ENCODE measurements around the gene PPP3R1. TPM values are rescaled to one million over a fixed set of nuclear protein-coding genes. Genes with fewer than 3 reads are reported as not detected.

PPP3R1 gene
- total and polyA plus RNA-seq, 9 of the 15 experiments (the other 6 are each of a cell fraction or from before 2014, with no cell fraction given), result 3.7 to 70.0 (median 24.8) TPM

DNA sequence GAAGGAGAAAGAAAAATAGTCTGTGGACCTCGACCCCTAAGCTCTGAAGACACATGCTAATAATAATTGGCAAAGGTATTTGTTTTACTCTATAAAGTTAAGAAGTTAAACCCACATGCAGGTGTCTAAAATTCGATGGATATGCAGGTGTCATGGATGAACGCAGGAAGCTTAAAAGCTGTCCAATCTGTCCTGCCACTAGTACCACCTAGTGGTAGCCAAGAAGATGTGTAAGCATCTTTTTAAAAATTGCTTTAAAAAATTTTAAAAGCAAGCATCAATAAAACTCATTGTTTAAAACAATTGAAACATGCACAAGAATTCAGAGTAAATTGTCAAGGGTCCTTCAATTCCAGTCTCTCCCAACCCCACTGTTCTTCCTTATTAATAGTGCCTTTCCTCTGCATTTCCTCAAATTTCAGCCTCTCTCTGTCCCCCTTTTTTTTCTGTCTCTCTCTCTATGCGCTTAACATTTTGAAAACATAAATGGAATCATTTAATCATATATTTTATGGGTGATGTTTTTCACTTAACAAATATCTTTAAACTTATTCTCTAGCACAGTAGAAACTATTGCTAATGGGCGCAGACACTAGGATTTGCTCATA lies 30.6 kb upstream of the PPP3R1 start (continued):
- TF ChIP-seq, protein P1, sequence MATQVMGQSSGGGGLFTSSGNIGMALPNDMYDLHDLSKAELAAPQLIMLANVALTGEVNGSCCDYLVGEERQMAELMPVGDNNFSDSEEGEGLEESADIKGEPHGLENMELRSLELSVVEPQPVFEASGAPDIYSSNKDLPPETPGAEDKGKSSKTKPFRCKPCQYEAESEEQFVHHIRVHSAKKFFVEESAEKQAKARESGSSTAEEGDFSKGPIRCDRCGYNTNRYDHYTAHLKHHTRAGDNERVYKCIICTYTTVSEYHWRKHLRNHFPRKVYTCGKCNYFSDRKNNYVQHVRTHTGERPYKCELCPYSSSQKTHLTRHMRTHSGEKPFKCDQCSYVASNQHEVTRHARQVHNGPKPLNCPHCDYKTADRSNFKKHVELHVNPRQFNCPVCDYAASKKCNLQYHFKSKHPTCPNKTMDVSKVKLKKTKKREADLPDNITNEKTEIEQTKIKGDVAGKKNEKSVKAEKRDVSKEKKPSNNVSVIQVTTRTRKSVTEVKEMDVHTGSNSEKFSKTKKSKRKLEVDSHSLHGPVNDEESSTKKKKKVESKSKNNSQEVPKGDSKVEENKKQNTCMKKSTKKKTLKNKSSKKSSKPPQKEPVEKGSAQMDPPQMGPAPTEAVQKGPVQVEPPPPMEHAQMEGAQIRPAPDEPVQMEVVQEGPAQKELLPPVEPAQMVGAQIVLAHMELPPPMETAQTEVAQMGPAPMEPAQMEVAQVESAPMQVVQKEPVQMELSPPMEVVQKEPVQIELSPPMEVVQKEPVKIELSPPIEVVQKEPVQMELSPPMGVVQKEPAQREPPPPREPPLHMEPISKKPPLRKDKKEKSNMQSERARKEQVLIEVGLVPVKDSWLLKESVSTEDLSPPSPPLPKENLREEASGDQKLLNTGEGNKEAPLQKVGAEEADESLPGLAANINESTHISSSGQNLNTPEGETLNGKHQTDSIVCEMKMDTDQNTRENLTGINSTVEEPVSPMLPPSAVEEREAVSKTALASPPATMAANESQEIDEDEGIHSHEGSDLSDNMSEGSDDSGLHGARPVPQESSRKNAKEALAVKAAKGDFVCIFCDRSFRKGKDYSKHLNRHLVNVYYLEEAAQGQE (IDR thresholded peaks at IDR 0.05; ENCODE audit: borderline replicate concordance), result peak; percentile 55; the same call in 1 of the 2 replicates
- TF ChIP-seq, protein P1 (CRISPR knock-in tag; IDR thresholded peaks at IDR 0.05; ENCODE audit: low read depth), result no peak
- no peak for TF ChIP-seq RBM14 (IDR thresholded peaks at IDR 0.05; ENCODE audit: borderline replicate concordance, insufficient read depth, low read depth, low read length)
- TF ChIP-seq, protein P2, sequence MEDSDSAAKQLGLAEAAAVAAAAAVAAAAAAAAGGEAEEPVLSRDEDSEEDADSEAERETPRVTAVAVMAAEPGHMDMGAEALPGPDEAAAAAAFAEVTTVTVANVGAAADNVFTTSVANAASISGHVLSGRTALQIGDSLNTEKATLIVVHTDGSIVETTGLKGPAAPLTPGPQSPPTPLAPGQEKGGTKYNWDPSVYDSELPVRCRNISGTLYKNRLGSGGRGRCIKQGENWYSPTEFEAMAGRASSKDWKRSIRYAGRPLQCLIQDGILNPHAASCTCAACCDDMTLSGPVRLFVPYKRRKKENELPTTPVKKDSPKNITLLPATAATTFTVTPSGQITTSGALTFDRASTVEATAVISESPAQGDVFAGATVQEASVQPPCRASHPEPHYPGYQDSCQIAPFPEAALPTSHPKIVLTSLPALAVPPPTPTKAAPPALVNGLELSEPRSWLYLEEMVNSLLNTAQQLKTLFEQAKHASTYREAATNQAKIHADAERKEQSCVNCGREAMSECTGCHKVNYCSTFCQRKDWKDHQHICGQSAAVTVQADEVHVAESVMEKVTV (CRISPR knock-in tag; IDR thresholded peaks at IDR 0.05), result peak; percentile 28; the same call in 1 of the 2 replicates
- TF ChIP-seq ZNF41 (CRISPR knock-in tag; conservative IDR thresholded peaks at IDR 0.05), result no peak
- TF ChIP-seq, protein P3, sequence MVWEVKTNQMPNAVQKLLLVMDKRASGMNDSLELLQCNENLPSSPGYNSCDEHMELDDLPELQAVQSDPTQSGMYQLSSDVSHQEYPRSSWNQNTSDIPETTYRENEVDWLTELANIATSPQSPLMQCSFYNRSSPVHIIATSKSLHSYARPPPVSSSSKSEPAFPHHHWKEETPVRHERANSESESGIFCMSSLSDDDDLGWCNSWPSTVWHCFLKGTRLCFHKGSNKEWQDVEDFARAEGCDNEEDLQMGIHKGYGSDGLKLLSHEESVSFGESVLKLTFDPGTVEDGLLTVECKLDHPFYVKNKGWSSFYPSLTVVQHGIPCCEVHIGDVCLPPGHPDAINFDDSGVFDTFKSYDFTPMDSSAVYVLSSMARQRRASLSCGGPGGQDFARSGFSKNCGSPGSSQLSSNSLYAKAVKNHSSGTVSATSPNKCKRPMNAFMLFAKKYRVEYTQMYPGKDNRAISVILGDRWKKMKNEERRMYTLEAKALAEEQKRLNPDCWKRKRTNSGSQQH (CRISPR knock-in tag; IDR thresholded peaks at IDR 0.05), result no peak
- no peak for TF ChIP-seq SNRNP70 (optimal IDR thresholded peaks at IDR 0.05; ENCODE audit: low read depth, low read length)

Data from K562 (cell line).